H7 (cell line): Measurements from ENCODE around the gene DDX18. TPM values are rescaled to one million over a fixed set of nuclear protein-coding genes. Genes with fewer than 3 reads are reported as not detected.

Source experiments
- DNase-seq: peaks from one replicate; pipeline ENCODE4 v3.0.0; 2012
- H3K27me3 ChIP-seq: 2 replicates; pipeline ENCODE4 v1.6.0; 2011; ENCODE audit warnings: mild to moderate bottlenecking, low read length; ENCODE audit not compliant: control insufficient read depth, insufficient read depth
- H3K36me3 ChIP-seq: replicated peaks from 2 replicates; pipeline ENCODE4 v1.5.1; 2011; ENCODE audit warnings: low read length; ENCODE audit not compliant: control insufficient read depth, insufficient read depth
- H3K4me3 ChIP-seq: 2 replicates; pipeline ENCODE4 v1.5.1; 2011; ENCODE audit warnings: low read depth, mild to moderate bottlenecking, control low read depth, low read length, moderate library complexity; ENCODE audit not compliant: insufficient read depth
- total RNA-seq: library from RNA; depleted of rRNA; stranded (reverse); fragments of >200 nt; shearing (Covaris generic); gene quantifications from 2 replicates; pipeline ENCODE4 v1.2.3, GENCODE V29; 2014; rRNA removed

DDX18 gene
- total RNA-seq, 1 experiment from 2014 or later, result 74.3 TPM

GRCh38 chr2:117853873-117854272 is 39.4 kb downstream of the DDX18 start:
- Histone ChIP-seq H3K27me3 (no peaks in the 10 kb centered on the region; the same call in 1 of the 2 replicates), H3K36me3 (no peaks in the 10 kb centered on the region), H3K4me3 (no peak overlapping the region)
- DNase-seq, result no peak

DNA sequence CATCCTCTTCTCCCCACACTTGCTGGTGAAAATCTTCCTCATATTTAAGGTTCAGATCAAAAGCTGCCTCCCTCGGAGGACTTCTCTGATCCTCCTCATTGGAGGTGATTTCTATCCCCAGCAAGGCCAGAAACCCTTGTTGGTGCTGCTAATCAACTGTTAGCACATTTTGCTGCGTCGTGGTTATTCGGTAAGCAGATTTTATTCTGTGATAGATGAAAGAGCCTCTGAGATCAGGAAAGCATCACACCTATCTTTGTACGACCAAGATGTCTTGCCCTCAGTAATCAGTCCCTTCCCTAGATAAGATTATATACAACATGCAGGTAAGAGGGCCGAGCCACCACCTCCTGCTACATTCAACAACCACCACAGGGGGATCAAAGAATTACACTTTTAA is 40.1 kb downstream of the DDX18 start:
- no peak overlapping the region for H3K4me3 ChIP-seq
- no peak for DNase-seq
- peaks cover 2% of the 10 kb centered on the region for H3K27me3 ChIP-seq
- H3K36me3 ChIP-seq, result no peaks in the 10 kb centered on the region

DNA sequence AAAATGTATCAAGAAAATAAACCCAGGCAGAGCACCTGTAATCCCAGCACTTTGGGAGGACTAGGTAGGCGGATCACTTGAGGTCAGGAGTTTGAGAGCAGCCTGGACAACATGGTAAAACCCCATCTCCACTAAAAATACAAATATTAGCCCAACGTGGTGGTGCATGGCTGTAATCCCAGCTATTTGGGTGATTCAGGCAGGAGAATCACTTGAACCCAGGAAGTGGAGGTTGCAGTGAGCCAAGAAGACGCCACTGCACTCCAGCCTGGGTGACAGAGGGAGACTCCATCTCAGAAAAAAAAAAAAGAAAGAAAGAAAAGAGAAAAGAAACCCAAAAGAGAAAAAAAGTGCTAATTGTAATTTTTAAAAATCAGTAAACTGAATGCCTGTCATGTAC is 41.4 kb downstream of the DDX18 start:
- Histone ChIP-seq H3K36me3 (no peaks in the 10 kb centered on the region), H3K27me3 (peaks cover 2% of the 10 kb centered on the region), H3K4me3 (no peak overlapping the region)
- DNase-seq, result no peak

GRCh38 chr2:117856415-117857210 is 42.1 kb downstream of the DDX18 start:
- H3K27me3 ChIP-seq, result peaks cover 2% of the 10 kb centered on the region
- H3K4me3 ChIP-seq, result no peak overlapping the region
- no peak for DNase-seq
- H3K36me3 ChIP-seq, result no peaks in the 10 kb centered on the region

- no peak overlapping the region; the same call in 1 of the 2 replicates for H3K4me3 ChIP-seq
- H3K36me3 ChIP-seq, result no peaks in the 10 kb centered on the region
- DNase-seq, result peak; percentile 34
Observed at GRCh38 chr2:117858336-117858735, 43.8 kb downstream of the DDX18 start.

DNA sequence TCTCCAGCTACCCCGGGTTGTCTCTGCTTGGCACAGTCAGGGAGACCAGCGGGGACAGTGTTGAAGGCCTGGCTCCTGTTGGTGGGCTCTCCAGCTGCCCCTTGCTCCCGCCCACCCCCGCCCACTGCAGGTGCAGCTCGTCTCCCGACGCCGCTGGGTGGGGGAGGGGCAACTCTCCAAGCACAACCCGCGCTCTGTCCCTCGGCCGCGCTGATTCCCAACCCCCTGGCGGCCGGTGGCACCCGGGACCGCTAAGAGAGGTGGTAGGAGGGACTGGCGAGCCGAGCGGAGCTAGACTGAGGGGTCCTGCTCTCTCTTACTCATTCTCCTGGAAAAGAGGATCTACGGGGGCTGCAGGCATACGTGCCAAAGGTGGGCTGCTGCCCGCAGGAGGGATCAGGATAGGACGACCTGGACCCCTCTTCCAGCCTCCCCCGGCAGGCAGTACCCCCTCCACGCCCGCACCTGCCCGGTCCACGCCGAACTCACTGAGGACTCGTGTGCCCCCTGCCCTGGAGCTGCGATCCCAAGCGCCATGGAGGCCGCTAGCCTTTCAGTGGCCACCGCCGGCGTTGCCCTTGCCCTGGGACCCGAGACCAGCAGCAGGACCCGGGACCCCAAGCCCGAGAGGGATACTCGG is 44.5 kb downstream of the DDX18 start:
- peak; percentile 89 for DNase-seq
- Histone ChIP-seq H3K4me3 (peak overlapping the region; percentile 22; the same call in 1 of the 2 replicates), H3K27me3 (peaks cover 2% of the 10 kb centered on the region), H3K36me3 (no peaks in the 10 kb centered on the region)

More at GRCh38 chr2:117858336-117858735, 43.8 kb downstream of the DDX18 start:
- H3K27me3 ChIP-seq, result peaks cover 2% of the 10 kb centered on the region

DNA sequence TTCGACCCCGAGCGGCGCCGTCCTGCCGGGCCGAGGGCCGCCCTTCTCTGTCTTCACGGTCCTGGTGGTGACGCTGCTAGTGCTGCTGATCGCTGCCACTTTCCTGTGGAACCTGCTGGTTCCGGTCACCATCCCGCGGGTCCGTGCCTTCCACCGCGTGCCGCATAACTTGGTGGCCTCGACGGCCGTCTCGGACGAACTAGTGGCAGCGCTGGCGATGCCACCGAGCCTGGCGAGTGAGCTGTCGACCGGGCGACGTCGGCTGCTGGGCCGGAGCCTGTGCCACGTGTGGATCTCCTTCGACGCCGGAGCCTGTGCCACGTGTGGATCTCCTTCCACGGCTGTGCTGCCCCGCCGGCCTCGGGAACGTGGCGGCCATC is 45.0 kb downstream of the DDX18 start:
- Histone ChIP-seq H3K4me3 (no peak overlapping the region), H3K36me3 (no peaks in the 10 kb centered on the region), H3K27me3 (peaks cover 2% of the 10 kb centered on the region)
- DNase-seq, result no peak

- peaks cover 2% of the 10 kb centered on the region for H3K27me3 ChIP-seq
- DNase-seq, result no peak
- no peak overlapping the region for H3K4me3 ChIP-seq
- no peaks in the 10 kb centered on the region for H3K36me3 ChIP-seq
Observed at GRCh38 chr2:117859924-117860647, 45.6 kb downstream of the DDX18 start.

- peaks cover 2% of the 10 kb centered on the region for H3K27me3 ChIP-seq
- H3K36me3 ChIP-seq, result no peaks in the 10 kb centered on the region
- H3K4me3 ChIP-seq, result no peak overlapping the region
- no peak for DNase-seq
Observed at GRCh38 chr2:117862459-117862858, 48.0 kb downstream of the DDX18 start.

- Histone ChIP-seq H3K36me3 (no peaks in the 10 kb centered on the region), H3K4me3 (no peak overlapping the region), H3K27me3 (no peaks in the 10 kb centered on the region)
- no peak for DNase-seq
Observed at GRCh38 chr2:117875786-117876185, 61.3 kb downstream of the DDX18 start.

DNA sequence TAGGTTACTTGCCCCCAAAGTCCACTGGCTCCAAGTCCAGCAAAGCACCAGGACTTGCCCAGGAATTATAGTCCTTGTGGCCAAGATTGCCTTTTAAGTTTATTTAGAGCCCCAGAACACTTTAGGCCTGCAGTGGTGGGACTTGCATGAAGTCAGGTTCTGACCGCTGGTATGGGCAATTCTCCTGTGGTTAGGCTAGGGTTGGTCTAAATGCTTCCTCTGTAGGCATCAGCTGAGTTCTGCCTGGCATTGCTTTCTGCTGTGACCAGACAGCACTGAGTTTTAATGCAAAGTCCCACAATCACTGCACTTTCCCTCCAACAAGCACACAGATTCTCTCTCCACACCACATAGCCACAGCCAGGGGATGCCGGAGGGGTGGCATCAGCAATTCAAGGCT is 64.5 kb downstream of the DDX18 start:
- no peaks in the 10 kb centered on the region for H3K36me3 ChIP-seq
- H3K27me3 ChIP-seq, result no peaks in the 10 kb centered on the region
- no peak for DNase-seq
- no peak overlapping the region for H3K4me3 ChIP-seq

Other genes starting within 250 kb of the DDX18 start
- gene CCDC93, start 199.4 kb downstream of the DDX18 start, total RNA-seq, result 9.0 and 13.6 TPM in 2 replicates